Fibroblast of skin of back (primary cell): ENCODE data around the gene P3H2.

Experiments used
- DNase-seq: peaks from one replicate; pipeline ENCODE4 v3.0.0-alpha.2; 2013

P3H2 gene

GRCh38 chr3:190125436-190126068, 4.9 kb upstream of the P3H2 start:
- DNase-seq: no peak

GRCh38 chr3:190124067-190124466, 3.4 kb upstream of the P3H2 start:
- no peak for DNase-seq

- DNase-seq: peak; percentile 76
Observed at GRCh38 chr3:190122198-190122771, 1.6 kb upstream of the P3H2 start.

- DNase-seq: no peak
Observed at GRCh38 chr3:190121383-190121782, 686 bp upstream of the P3H2 start.

- no peak for DNase-seq
Observed at GRCh38 chr3:190121061-190121377, 322 bp upstream of the P3H2 start.

- DNase-seq: no peak
Observed at GRCh38 chr3:190119461-190120268, 1.0 kb downstream of the P3H2 start.

- DNase-seq: no peak
Observed at GRCh38 chr3:190118438-190118837, 2.3 kb downstream of the P3H2 start.

GRCh38 chr3:190117981-190118380, 2.7 kb downstream of the P3H2 start:
- no peak for DNase-seq

GRCh38 chr3:190116551-190117067, 4.1 kb downstream of the P3H2 start:
- peak; percentile 71 for DNase-seq

- no peak for DNase-seq
Observed at GRCh38 chr3:190110826-190111225, 9.9 kb downstream of the P3H2 start.

- no peak for DNase-seq
Observed at GRCh38 chr3:190109441-190109840, 11.3 kb downstream of the P3H2 start.

- DNase-seq: no peak
Observed at GRCh38 chr3:190108804-190109203, 11.9 kb downstream of the P3H2 start.

- no peak for DNase-seq
Observed at GRCh38 chr3:190105876-190106275, 14.8 kb downstream of the P3H2 start.

GRCh38 chr3:190101320-190102011, 19.2 kb downstream of the P3H2 start:
- peak; percentile 81 for DNase-seq

- DNase-seq: no peak
Observed at GRCh38 chr3:190099099-190099498, 21.6 kb downstream of the P3H2 start.

- peak; percentile 55 for DNase-seq
Observed at GRCh38 chr3:190097617-190098016, 23.1 kb downstream of the P3H2 start.

- DNase-seq: no peak
Observed at GRCh38 chr3:190097025-190097424, 23.7 kb downstream of the P3H2 start.

- DNase-seq: no peak
Observed at GRCh38 chr3:190096345-190096744, 24.4 kb downstream of the P3H2 start.

GRCh38 chr3:190094160-190094718, 26.5 kb downstream of the P3H2 start:
- DNase-seq: peak; percentile 85

GRCh38 chr3:190092250-190092649, 28.4 kb downstream of the P3H2 start:
- DNase-seq: peak; percentile 83

- no peak for DNase-seq
Observed at GRCh38 chr3:190089711-190090110, 31.0 kb downstream of the P3H2 start.

- DNase-seq: peak; percentile 62
Observed at GRCh38 chr3:190088890-190089289, 31.8 kb downstream of the P3H2 start.

GRCh38 chr3:190086191-190086590, 34.5 kb downstream of the P3H2 start:
- no peak for DNase-seq
